Lower leg skin (tissue), 3 donors: ENCODE measurements around the gene CA10.

Source experiments
- POLR2A ChIP-seq, 2 donors: fragments of 450-650 bp; IDR thresholded peaks; one replicate each; pipeline ENCODE4 v1.6.1; 2016 to 2017; ENCODE audit warnings: antibody characterized with exemption in 2 of 2, mild to moderate bottlenecking in 1 of 2, moderate library complexity in 1 of 2
- TF ChIP-seq, protein P1 (sequence below), 3 donors: fragments of 450-650 bp; IDR thresholded peaks; one replicate each; pipeline ENCODE4 v1.5.1; 2016; ENCODE audit warnings: antibody characterized with exemption in 3 of 3, mild to moderate bottlenecking in 3 of 3, moderate library complexity in 2 of 3

DNA sequence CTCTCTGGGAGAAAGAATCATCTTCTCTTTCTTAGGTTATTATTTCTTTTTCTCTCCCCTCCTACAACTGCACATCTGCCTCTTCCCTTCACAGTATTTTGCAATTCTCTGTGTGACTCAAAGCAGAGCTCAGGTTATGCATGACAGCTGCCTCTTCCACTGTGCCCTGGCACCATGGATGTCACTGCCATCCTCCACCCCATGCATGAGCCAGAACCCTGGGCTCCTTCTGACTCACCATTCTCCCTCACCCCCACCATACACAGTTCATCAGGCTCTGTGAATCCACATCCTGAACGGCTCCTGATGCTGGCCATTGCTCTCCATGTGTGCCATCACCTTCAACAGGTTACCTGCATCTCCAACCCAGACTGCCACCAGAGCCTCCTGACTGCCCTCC is 23.9 kb downstream of the CA10 start:
- TF ChIP-seq, protein P1, sequence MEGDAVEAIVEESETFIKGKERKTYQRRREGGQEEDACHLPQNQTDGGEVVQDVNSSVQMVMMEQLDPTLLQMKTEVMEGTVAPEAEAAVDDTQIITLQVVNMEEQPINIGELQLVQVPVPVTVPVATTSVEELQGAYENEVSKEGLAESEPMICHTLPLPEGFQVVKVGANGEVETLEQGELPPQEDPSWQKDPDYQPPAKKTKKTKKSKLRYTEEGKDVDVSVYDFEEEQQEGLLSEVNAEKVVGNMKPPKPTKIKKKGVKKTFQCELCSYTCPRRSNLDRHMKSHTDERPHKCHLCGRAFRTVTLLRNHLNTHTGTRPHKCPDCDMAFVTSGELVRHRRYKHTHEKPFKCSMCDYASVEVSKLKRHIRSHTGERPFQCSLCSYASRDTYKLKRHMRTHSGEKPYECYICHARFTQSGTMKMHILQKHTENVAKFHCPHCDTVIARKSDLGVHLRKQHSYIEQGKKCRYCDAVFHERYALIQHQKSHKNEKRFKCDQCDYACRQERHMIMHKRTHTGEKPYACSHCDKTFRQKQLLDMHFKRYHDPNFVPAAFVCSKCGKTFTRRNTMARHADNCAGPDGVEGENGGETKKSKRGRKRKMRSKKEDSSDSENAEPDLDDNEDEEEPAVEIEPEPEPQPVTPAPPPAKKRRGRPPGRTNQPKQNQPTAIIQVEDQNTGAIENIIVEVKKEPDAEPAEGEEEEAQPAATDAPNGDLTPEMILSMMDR (IDR thresholded peaks at IDR 0.05), result no peak
- no peak for TF ChIP-seq POLR2A (IDR thresholded peaks at IDR 0.05)
